Measurements from ENCODE around the gene CCDC82. TPM values are rescaled to one million over a fixed set of nuclear protein-coding genes. Genes with fewer than 3 reads are reported as not detected.

Gene CCDC82
- total and polyA plus RNA-seq, 12 donors: 4.7 to 48.1 (median 16.5) TPM

GRCh38 chr11:96396637-96397036 is 6.9 kb upstream of the CCDC82 start:
- WGBS, 4 donors: 62 to 76% (median 71%) methylated on average over 4 of the region's 4 CpGs
- Histone ChIP-seq H3K4me3 (no peak overlapping the region), H3K4me1 (replicated peaks in 1 of 2) (peaks cover 0 to 6% of the 10 kb centered on the region in 2 donors), H3K27ac (no peak overlapping the region), H3K36me3 (replicated peaks in 1 of 2) (no peaks in the 10 kb centered on the region), H3K9me3 (replicated peaks in 1 of 3) (no peaks in the 10 kb centered on the region), H3K27me3 (no peaks in the 10 kb centered on the region)
- no peak for DNase-seq
- intact Hi-C loops (cut with DNase I): loop anchor here in 1 of 2 donors (10.0 kb wide), 1 partner anchor 552 kb away; no protein-coding TSS in a partner anchor
- TF ChIP-seq CTCF (IDR thresholded peaks at IDR 0.05): no peak
- no peak for TF ChIP-seq POLR2A (IDR thresholded peaks at IDR 0.05)

- H3K9me3 ChIP-seq (replicated peaks in 1 of 3): no peaks in the 10 kb centered on the region
- TF ChIP-seq POLR2A (IDR thresholded peaks at IDR 0.05): no peak
- no peak for TF ChIP-seq CTCF (IDR thresholded peaks at IDR 0.05)
These were observed 5.1 kb upstream of the CCDC82 start for GRCh38 chr11:96394773-96395172.

GRCh38 chr11:96393753-96394348 is 4.1 kb upstream of the CCDC82 start:
- peaks cover under 1 to 15% of the 10 kb centered on the region in 2 donors for H3K4me1 ChIP-seq (replicated peaks in 1 of 2)
- TF ChIP-seq POLR2A (IDR thresholded peaks at IDR 0.05) (no peak), CTCF (IDR thresholded peaks at IDR 0.05) (peak; percentile 48 to 79 (median 58))
- WGBS, 4 donors: 16 to 29% (median 27%) methylated on average over 1 of the region's 1 CpG
- no peak for DNase-seq
- H3K36me3 ChIP-seq (replicated peaks in 1 of 2): no peaks in the 10 kb centered on the region
- no peak overlapping the region for H3K27ac ChIP-seq
- no peaks in the 10 kb centered on the region for H3K9me3 ChIP-seq (replicated peaks in 1 of 3)
- no peak overlapping the region for H3K4me3 ChIP-seq
- intact Hi-C loops (cut with DNase I): loop anchor here in 1 of 2 donors (10.0 kb wide), 1 partner anchor 549 kb away; no protein-coding TSS in a partner anchor
- no peaks in the 10 kb centered on the region for H3K27me3 ChIP-seq

More at GRCh38 chr11:96394773-96395172, 5.1 kb upstream of the CCDC82 start:
- H3K27me3 ChIP-seq: no peaks in the 10 kb centered on the region
- no peaks in the 10 kb centered on the region for H3K36me3 ChIP-seq (replicated peaks in 1 of 2)
- no peak overlapping the region for H3K27ac ChIP-seq
- DNase-seq: no peak
- no peak overlapping the region for H3K4me3 ChIP-seq
- H3K4me1 ChIP-seq (replicated peaks in 1 of 2): peaks cover 0 to 12% of the 10 kb centered on the region in 2 donors
- intact Hi-C loops (cut with DNase I): loop anchor here in 1 of 2 donors (10.0 kb wide), 1 partner anchor 550 kb away; no protein-coding TSS in a partner anchor

- WGBS, 4 donors: 71 to 83% (median 79%) methylated on average over 3 of the region's 3 CpGs
- DNase-seq: no peak
- no peak for TF ChIP-seq POLR2A (IDR thresholded peaks at IDR 0.05)
- no peak for TF ChIP-seq CTCF (IDR thresholded peaks at IDR 0.05)
- Histone ChIP-seq H3K27ac (no peak overlapping the region), H3K27me3 (no peaks in the 10 kb centered on the region), H3K4me3 (no peak overlapping the region), H3K9me3 (replicated peaks in 1 of 3) (no peaks in the 10 kb centered on the region), H3K4me1 (replicated peaks in 1 of 2) (peaks cover 5 to 28% of the 10 kb centered on the region in 2 donors), H3K36me3 (replicated peaks in 1 of 2) (no peaks in the 10 kb centered on the region)
- intact Hi-C loops (cut with DNase I): loop anchor here in 1 of 2 donors (10.0 kb wide), 1 partner anchor 547 kb away; no protein-coding TSS in a partner anchor
These were observed 2.1 kb upstream of the CCDC82 start for GRCh38 chr11:96391698-96392307.
